Karpas-422 (cell line): Measurements from ENCODE around the gene RPUSD1. TPM values are rescaled to one million over a fixed set of nuclear protein-coding genes. Genes with fewer than 3 reads are reported as not detected.

Experiments used
- DNase-seq: peaks from one replicate; pipeline ENCODE4 v3.0.0-alpha.2; 2015
- H2AFZ ChIP-seq: fragments of 200-600 bp; sonication (generic); 2 replicates; pipeline ENCODE4 v1.6.1; 2014; ENCODE audit warnings: antibody characterized with exemption, low read length, mixed read lengths
- H3K27ac ChIP-seq: fragments of 200-600 bp; sonication (generic); 2 replicates; pipeline ENCODE4 v1.5.1; 2014; ENCODE audit warnings: mild to moderate bottlenecking, low read length, moderate library complexity
- H3K27me3 ChIP-seq: fragments of 200-600 bp; sonication (generic); 2 replicates; pipeline ENCODE4 v1.6.1; 2014; ENCODE audit warnings: low read length, mixed read lengths
- H3K36me3 ChIP-seq: fragments of 200-600 bp; sonication (generic); 2 replicates; pipeline ENCODE4 v1.6.1; 2014; ENCODE audit warnings: low read length, mixed read lengths; ENCODE audit not compliant: insufficient read depth
- H3K4me1 ChIP-seq: fragments of 200-600 bp; sonication (generic); 2 replicates; pipeline ENCODE4 v1.6.1; 2014; ENCODE audit warnings: mild to moderate bottlenecking, low read length, mixed read lengths
- H3K4me2 ChIP-seq: fragments of 200-600 bp; sonication (generic); 2 replicates; pipeline ENCODE4 v1.6.1; 2014; ENCODE audit warnings: low read length, low read depth, mild to moderate bottlenecking; ENCODE audit not compliant: poor library complexity, severe bottlenecking
- H3K4me3 ChIP-seq: fragments of 200-600 bp; sonication (generic); 2 replicates; pipeline ENCODE4 v1.5.1; 2014; ENCODE audit warnings: mild to moderate bottlenecking, antibody characterized with exemption, low read length, mixed read lengths
- H3K79me2 ChIP-seq: fragments of 200-600 bp; sonication (generic); 2 replicates; pipeline ENCODE4 v1.6.1; 2014; ENCODE audit warnings: mild to moderate bottlenecking, low read length, mixed read lengths
- H3K9ac ChIP-seq: fragments of 200-600 bp; sonication (generic); 2 replicates; pipeline ENCODE4 v1.6.0; 2014; ENCODE audit warnings: low read length
- H3K9me2 ChIP-seq: fragments of 200-600 bp; sonication (generic), shearing (Covaris generic); replicated peaks from 2 replicates; pipeline ENCODE4 v1.6.0; 2014; ENCODE audit warnings: mild to moderate bottlenecking, low read length, moderate library complexity; ENCODE audit not compliant: insufficient read depth
- H3K9me3 ChIP-seq: fragments of 300-700, 200-600 bp; sonication (generic); 2 replicates; pipeline ENCODE4 v1.6.1; 2014; ENCODE audit warnings: low read length, mixed read lengths
- H4K20me1 ChIP-seq: fragments of 200-600 bp; sonication (generic); 2 replicates; pipeline ENCODE4 v1.6.1; 2014; ENCODE audit warnings: mild to moderate bottlenecking, antibody characterized with exemption, low read length, low read depth; ENCODE audit not compliant: insufficient read depth
- total RNA-seq: library from RNA; depleted of rRNA; stranded (reverse); fragments of >200 nt; shearing (Covaris generic); gene quantifications from 2 replicates; pipeline ENCODE4 v1.2.3, GENCODE V29; 2014; ENCODE audit warnings: low replicate concordance

RPUSD1 gene
- total RNA-seq, 1 experiment from 2014 or later, result 26.6 TPM

DNA sequence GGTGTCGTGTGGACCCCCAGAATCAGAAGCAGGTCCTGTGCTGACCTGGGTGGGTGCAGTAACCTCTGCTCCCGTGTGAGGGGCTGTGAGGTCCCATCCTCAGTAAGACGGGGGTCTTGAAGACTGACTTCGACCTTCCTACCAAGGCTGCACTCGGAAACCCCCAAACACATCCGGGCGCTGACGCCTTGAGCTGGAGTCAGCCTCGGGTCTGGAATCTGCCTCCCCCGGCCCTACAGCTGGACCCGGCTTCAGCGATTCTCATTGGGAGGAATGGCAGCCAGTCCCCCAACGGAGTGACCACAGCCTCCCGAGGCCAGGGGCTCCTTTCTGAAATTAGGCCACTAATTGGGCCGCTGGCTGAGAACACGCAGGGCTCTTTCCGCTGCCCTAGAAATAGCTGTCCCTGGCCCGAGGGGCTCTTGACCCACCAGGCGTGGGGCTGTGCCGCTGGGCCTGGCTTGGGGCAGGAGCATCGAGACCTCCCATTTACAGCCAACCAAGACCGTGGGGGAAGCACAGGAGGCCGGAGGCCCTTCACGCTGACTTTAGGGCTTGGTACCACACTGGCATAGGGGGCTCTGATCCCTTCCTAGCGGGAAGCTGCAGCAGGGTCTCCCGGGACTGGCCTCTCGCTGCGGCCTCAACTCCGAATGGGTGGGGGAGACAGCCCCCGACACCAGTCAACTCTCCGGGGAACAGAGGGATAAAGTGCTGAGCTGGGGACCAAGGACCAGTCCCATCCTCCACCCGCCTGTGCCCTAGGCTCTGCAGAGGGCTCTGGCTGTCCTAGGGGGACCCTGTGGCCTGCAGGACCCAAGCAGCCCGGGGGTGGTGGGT is 15.0 kb upstream of the RPUSD1 start:
- H3K4me1 ChIP-seq, result peaks cover 59% of the 10 kb centered on the region
- no peak for DNase-seq
- H3K4me3 ChIP-seq, result no peak overlapping the region
- H4K20me1 ChIP-seq, result peaks cover 28% of the 10 kb centered on the region
- H3K27ac ChIP-seq, result no peak overlapping the region
- no peak overlapping the region; the same call in 1 of the 2 replicates for H3K9ac ChIP-seq
- H3K9me2 ChIP-seq, result no peaks in the 10 kb centered on the region
- H3K9me3 ChIP-seq, result no peaks in the 10 kb centered on the region
- no peak overlapping the region for H3K4me2 ChIP-seq
- no peaks in the 10 kb centered on the region for H3K36me3 ChIP-seq
- H3K79me2 ChIP-seq, result no peaks in the 10 kb centered on the region
- no peak overlapping the region for H2AFZ ChIP-seq
- no peaks in the 10 kb centered on the region for H3K27me3 ChIP-seq

DNA sequence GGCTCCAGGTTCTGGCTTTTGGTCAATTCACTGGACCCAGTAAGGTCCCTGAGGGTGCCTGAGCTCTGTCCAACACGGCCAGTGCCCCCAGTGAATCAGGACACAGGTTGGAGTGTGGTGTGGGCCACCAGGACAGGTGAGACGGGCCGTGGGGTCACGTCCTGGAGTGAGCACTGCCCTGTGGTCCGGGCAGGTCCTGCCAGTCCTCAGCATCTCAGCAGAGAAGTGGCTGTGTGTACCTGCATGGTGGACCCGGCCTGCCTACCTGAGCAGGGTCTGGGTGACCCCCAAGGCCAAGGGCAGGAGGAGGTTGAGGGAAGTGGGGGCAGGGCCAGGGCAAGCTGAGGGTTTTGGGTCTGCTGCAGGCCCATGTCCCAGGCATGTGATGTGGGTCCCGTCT is 14.3 kb upstream of the RPUSD1 start:
- Histone ChIP-seq H3K9me2 (no peaks in the 10 kb centered on the region), H2AFZ (no peak overlapping the region), H3K36me3 (no peaks in the 10 kb centered on the region; the same call in 1 of the 2 replicates), H3K9me3 (no peaks in the 10 kb centered on the region), H3K4me2 (no peak overlapping the region), H3K4me3 (no peak overlapping the region), H3K27ac (no peak overlapping the region), H3K27me3 (no peaks in the 10 kb centered on the region), H3K9ac (no peak overlapping the region), H3K4me1 (peaks cover 59% of the 10 kb centered on the region), H3K79me2 (no peaks in the 10 kb centered on the region), H4K20me1 (peaks cover 28% of the 10 kb centered on the region)
- no peak for DNase-seq

DNA sequence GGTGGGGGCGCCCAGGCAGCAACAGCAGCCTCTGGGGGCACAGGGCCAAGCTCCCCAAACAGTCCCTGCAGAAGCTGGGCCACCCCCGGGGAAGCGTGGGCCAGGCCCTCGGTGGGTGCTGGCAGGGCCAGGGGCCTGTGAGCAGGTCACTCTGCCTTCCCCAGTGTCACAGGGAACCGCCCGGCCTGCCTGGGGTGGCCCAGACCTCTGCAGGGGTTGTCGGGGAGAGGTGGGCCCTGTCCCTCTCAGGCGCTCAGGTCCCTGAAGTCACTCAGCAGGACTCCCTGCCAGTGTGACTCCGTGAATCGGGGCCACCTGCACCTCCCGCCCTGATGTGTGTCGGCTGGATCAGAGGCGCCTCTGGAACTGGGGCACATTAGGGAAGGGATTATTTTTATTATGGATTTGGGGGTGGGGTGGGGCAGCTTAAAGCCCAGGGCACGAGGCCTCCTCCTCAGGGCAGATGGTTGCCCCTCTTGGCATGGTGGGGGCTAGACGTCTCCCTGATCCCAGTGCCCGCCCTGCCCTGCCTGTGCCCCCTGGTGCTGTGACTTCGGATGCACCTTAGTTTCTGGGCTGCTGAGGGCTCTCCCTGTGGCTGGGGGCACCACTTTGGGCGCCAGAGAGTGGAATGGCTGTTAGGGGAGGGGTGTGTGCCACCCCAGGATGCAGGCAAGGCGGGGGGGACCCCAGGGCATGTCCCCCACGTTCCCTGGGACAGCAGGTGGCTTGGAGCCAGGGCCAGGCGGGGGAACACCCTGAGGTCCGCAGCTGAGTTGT is 13.6 kb upstream of the RPUSD1 start:
- Histone ChIP-seq H4K20me1 (peaks cover 29% of the 10 kb centered on the region), H3K4me3 (peak overlapping the region; percentile 47; the same call in 1 of the 2 replicates), H3K27ac (no peak overlapping the region), H3K4me1 (peaks cover 59% of the 10 kb centered on the region), H3K9ac (peak overlapping the region; percentile 51), H2AFZ (no peak overlapping the region), H3K9me3 (no peaks in the 10 kb centered on the region), H3K79me2 (no peaks in the 10 kb centered on the region), H3K36me3 (peaks cover 1% of the 10 kb centered on the region; the same call in 1 of the 2 replicates), H3K27me3 (no peaks in the 10 kb centered on the region), H3K9me2 (no peaks in the 10 kb centered on the region), H3K4me2 (peak overlapping the region; percentile 63)
- peak; percentile 61 for DNase-seq

DNA sequence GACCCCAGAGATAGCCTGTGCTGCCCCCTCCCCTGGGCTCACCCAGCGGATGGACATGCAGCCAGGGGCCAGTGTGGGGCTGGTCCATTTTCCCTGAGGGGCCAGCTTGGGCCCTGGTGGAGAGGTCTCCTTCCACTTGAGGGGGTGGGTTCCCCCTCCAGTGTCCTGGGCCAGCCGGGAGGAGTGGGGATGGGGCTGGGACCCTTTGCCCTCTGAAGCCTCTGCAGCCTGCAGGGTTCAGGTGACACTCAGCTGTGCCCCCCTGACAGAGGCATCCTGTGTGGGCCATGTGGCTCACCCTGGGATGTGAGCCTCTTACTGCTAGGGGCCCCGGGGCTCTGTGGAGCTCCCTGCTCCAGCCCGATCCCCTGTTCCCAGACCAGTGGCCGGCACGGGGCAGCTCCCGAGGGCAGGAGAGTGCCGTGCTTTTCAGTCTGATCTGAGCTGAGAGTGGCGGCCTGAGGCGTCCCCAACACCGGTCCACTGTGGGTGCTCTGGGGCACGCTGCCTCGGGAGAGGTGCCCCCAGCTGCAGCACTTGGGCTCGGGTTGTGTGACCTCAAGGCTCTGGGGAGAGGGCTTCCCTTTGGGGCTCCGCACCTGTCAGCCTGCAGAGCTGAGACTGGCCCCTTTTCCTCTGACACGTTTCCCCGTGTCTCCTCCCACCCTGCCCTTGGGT is 12.8 kb upstream of the RPUSD1 start:
- Histone ChIP-seq H4K20me1 (peaks cover 32% of the 10 kb centered on the region), H3K27me3 (no peaks in the 10 kb centered on the region), H3K79me2 (no peaks in the 10 kb centered on the region), H3K4me3 (peak overlapping the region; percentile 47; the same call in 1 of the 2 replicates), H3K27ac (peak overlapping the region; percentile 52), H3K36me3 (peaks cover 8% of the 10 kb centered on the region; the same call in 1 of the 2 replicates), H3K9ac (peak overlapping the region; percentile 51), H3K4me2 (peak overlapping the region; percentile 63), H3K9me2 (no peaks in the 10 kb centered on the region), H2AFZ (no peak overlapping the region), H3K4me1 (peaks cover 52% of the 10 kb centered on the region), H3K9me3 (no peaks in the 10 kb centered on the region)
- peak; percentile 82 for DNase-seq

DNA sequence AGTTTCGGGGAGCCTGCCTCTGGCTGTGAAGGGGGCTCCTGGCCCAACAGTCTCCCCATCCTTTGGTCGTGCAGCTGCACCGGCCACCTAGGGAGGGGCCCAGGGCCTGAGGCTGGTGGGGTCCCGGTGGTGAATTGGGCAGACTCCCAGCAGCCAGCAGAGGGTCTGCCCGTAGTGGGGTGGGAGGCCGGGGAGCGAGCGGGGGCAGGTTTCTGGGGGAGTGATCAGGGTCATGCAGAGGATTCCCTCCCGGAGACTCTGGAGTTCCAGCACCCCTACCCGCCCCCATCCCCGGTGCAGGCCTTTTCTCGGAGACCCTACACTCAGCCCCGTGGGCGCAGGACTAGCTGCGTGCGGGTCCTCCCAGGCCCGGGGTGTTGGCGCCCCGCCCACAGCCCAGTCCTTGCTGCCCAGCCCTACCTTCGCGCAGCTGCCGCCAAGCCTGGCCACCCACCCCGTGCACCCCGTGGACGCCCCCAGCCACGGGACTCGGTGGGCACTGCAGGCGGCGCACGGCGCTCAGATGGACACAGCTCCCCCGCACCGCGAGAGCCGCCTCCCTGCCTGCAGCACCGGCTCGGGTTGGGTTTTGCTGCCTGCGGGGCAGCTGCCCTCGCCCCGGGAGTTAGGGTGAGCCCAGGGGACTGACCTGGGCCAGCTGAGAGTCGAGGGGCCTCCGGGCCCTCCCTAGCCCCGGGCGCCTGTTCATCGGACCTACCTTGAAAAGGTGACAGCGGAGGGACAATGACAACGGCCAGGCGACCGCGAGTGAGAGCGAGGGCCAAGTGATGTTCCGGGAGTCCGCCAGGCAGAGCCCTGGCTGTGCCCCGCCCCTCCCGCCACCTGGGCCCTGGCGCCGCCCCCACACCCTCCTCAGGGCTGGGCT is 12.0 kb upstream of the RPUSD1 start, which contains the start of gene GNG13:
GNG13 (minus strand) TSS at position 787 of the 886 bp plus-strand sequence. CDS start 1,657 bp downstream, outside the sequence.
- peak within 1 kb of the TSS; percentile 47; the same call in 1 of the 2 replicates for H3K4me3 ChIP-seq
- H3K27ac ChIP-seq, result peak within 1 kb of the TSS; percentile 52
- peak within 1 kb of the TSS; percentile 63 for H3K4me2 ChIP-seq
- DNase-seq, result peak; percentile 67
- H4K20me1 ChIP-seq, result peaks cover 32% of the 10 kb centered on the region
- peaks cover 51% of the 10 kb centered on the region for H3K4me1 ChIP-seq
- peaks cover 8% of the 10 kb centered on the region; the same call in 1 of the 2 replicates for H3K36me3 ChIP-seq
- H3K79me2 ChIP-seq, result no peaks in the 10 kb centered on the region
- H3K9ac ChIP-seq, result peak within 1 kb of the TSS; percentile 51
- H3K9me3 ChIP-seq, result no peaks in the 10 kb centered on the region
- no peak within 1 kb of the TSS for H2AFZ ChIP-seq
- no peaks in the 10 kb centered on the region for H3K9me2 ChIP-seq
- H3K27me3 ChIP-seq, result no peaks in the 10 kb centered on the region

GRCh38 chr16:799111-799947 is 11.1 kb upstream of the RPUSD1 start:
- DNase-seq, result peak; percentile 68
- Histone ChIP-seq H3K79me2 (no peaks in the 10 kb centered on the region), H3K4me1 (peaks cover 51% of the 10 kb centered on the region), H3K27ac (0 out of 2 replicates have a peak overlapping the region, but pooled peaks have one; percentile 24), H3K4me2 (peak overlapping the region; percentile 41), H3K9me3 (no peaks in the 10 kb centered on the region), H3K27me3 (no peaks in the 10 kb centered on the region), H3K4me3 (no peak overlapping the region; the same call in 1 of the 2 replicates), H4K20me1 (peaks cover 32% of the 10 kb centered on the region), H3K36me3 (peaks cover 8% of the 10 kb centered on the region; the same call in 1 of the 2 replicates), H3K9me2 (no peaks in the 10 kb centered on the region), H2AFZ (no peak overlapping the region), H3K9ac (peak overlapping the region; percentile 40; the same call in 1 of the 2 replicates)
